Activated T-helper 1 cell treated with anti-CD3 and anti-CD28 coated beads, Interleukin-12 subunit alpha, Interleukin-12 subunit beta, Interleukin-2, Interleukin-4 antibody, amounts not matched to agents 30 ng/mL and 10 ng/mL and 1 ng/mL, durations not matched to agents 14 hours and 24 hours and 36 hours (primary cell): Measurements from ENCODE around the gene BRF1. TPM values are rescaled to one million over a fixed set of nuclear protein-coding genes. Genes with fewer than 3 reads are reported as not detected.

Source experiments
- DNase-seq: peaks from one replicate; pipeline ENCODE4 v3.0.0; 2021; ENCODE audit warnings: low spot score
- H3K27ac Mint-ChIP-seq: one replicate; pipeline ENCODE4 v1.8.0; 2021; ENCODE audit warnings: mild to moderate bottlenecking, mixed read lengths
- H3K27me3 Mint-ChIP-seq: one replicate; pipeline ENCODE4 v1.8.0; 2022; ENCODE audit warnings: mild to moderate bottlenecking, moderate library complexity, mixed read lengths; ENCODE audit not compliant: insufficient read depth
- H3K36me3 Mint-ChIP-seq: one replicate; pipeline ENCODE4 v1.8.0; 2021; ENCODE audit warnings: low read depth, mixed read lengths
- H3K4me1 Mint-ChIP-seq: one replicate; pipeline ENCODE4 v1.8.0; 2021; ENCODE audit warnings: low read depth, mixed read lengths
- H3K4me3 Mint-ChIP-seq: one replicate; pipeline ENCODE4 v1.8.0; 2021; ENCODE audit warnings: mild to moderate bottlenecking, moderate library complexity, mixed read lengths
- H3K9me3 Mint-ChIP-seq: one replicate; pipeline ENCODE4 v1.8.0; 2021; ENCODE audit warnings: mixed read lengths
- intact Hi-C: fragments of 100-400 bp; cut with micrococcal nuclease; formaldehyde crosslinking; loops from one replicate; pipeline ENCODE4 v1.15.1; 2024
- total RNA-seq: library from RNA; stranded (reverse); gene quantifications from 2 replicates; pipeline ENCODE4 v1.2.3, GENCODE V29; 2022

BRF1 gene
- total RNA-seq, 1 donor from 2014 or later, result 46.9 TPM

- Mint-ChIP-seq H3K27ac (no peak overlapping the region), H3K9me3 (no peaks in the 10 kb centered on the region), H3K4me3 (no peak overlapping the region), H3K27me3 (peaks cover 13% of the 10 kb centered on the region), H3K36me3 (no peaks in the 10 kb centered on the region), H3K4me1 (peaks cover 5% of the 10 kb centered on the region)
- intact Hi-C loops, result loop anchor here (5.0 to 10.0 kb wide), 2 partner anchors 108 to 325 kb away; partner anchors contain the start of gene TMEM121
- no peak for DNase-seq
These were observed 100.7 kb downstream of the BRF1 start for GRCh38 chr14:105200074-105200473.

- H3K36me3 Mint-ChIP-seq, result no peaks in the 10 kb centered on the region
- no peak for DNase-seq
- H3K4me3 Mint-ChIP-seq, result no peak overlapping the region
- H3K27ac Mint-ChIP-seq, result no peak overlapping the region
- peaks cover 18% of the 10 kb centered on the region for H3K27me3 Mint-ChIP-seq
- intact Hi-C loops, result no loop called here
- no peaks in the 10 kb centered on the region for H3K9me3 Mint-ChIP-seq
- H3K4me1 Mint-ChIP-seq, result peaks cover 12% of the 10 kb centered on the region
These were observed 101.7 kb downstream of the BRF1 start for GRCh38 chr14:105199093-105199492.

- H3K4me3 Mint-ChIP-seq, result no peak overlapping the region
- H3K4me1 Mint-ChIP-seq, result peaks cover 17% of the 10 kb centered on the region
- DNase-seq, result no peak
- peaks cover 18% of the 10 kb centered on the region for H3K27me3 Mint-ChIP-seq
- H3K36me3 Mint-ChIP-seq, result no peaks in the 10 kb centered on the region
- H3K9me3 Mint-ChIP-seq, result no peaks in the 10 kb centered on the region
- H3K27ac Mint-ChIP-seq, result no peak overlapping the region
- intact Hi-C loops, result no loop called here
These were observed 102.2 kb downstream of the BRF1 start for GRCh38 chr14:105198588-105198987.

- Mint-ChIP-seq H3K4me3 (no peak overlapping the region), H3K4me1 (peaks cover 17% of the 10 kb centered on the region), H3K27ac (no peak overlapping the region), H3K27me3 (peaks cover 18% of the 10 kb centered on the region), H3K9me3 (no peaks in the 10 kb centered on the region), H3K36me3 (no peaks in the 10 kb centered on the region)
- no peak for DNase-seq
- intact Hi-C loops, result no loop called here
These were observed 103.6 kb downstream of the BRF1 start for GRCh38 chr14:105197211-105197641.

GRCh38 chr14:105196265-105196960, 104.4 kb downstream of the BRF1 start:
- intact Hi-C loops, result no loop called here
- Mint-ChIP-seq H3K4me1 (peaks cover 12% of the 10 kb centered on the region), H3K27ac (no peak overlapping the region), H3K36me3 (no peaks in the 10 kb centered on the region), H3K9me3 (no peaks in the 10 kb centered on the region), H3K4me3 (no peak overlapping the region), H3K27me3 (peaks cover 18% of the 10 kb centered on the region)
- DNase-seq, result no peak

GRCh38 chr14:105195522-105196264, 105.1 kb downstream of the BRF1 start:
- DNase-seq, result no peak
- intact Hi-C loops, result no loop called here
- no peaks in the 10 kb centered on the region for H3K9me3 Mint-ChIP-seq
- H3K36me3 Mint-ChIP-seq, result no peaks in the 10 kb centered on the region
- H3K27me3 Mint-ChIP-seq, result peaks cover 19% of the 10 kb centered on the region
- no peak overlapping the region for H3K4me3 Mint-ChIP-seq
- H3K27ac Mint-ChIP-seq, result no peak overlapping the region
- peaks cover 12% of the 10 kb centered on the region for H3K4me1 Mint-ChIP-seq

GRCh38 chr14:105195051-105195450, 105.8 kb downstream of the BRF1 start:
- DNase-seq, result no peak
- intact Hi-C loops, result no loop called here
- Mint-ChIP-seq H3K9me3 (no peaks in the 10 kb centered on the region), H3K4me3 (no peak overlapping the region), H3K36me3 (no peaks in the 10 kb centered on the region), H3K27me3 (peaks cover 19% of the 10 kb centered on the region), H3K4me1 (peaks cover 12% of the 10 kb centered on the region), H3K27ac (no peak overlapping the region)

GRCh38 chr14:105193916-105194782, 106.7 kb downstream of the BRF1 start:
- Mint-ChIP-seq H3K36me3 (no peaks in the 10 kb centered on the region), H3K27ac (peak overlapping the region; percentile 20), H3K4me3 (no peak overlapping the region), H3K4me1 (peaks cover 12% of the 10 kb centered on the region), H3K9me3 (no peaks in the 10 kb centered on the region), H3K27me3 (peaks cover 25% of the 10 kb centered on the region)
- no peak for DNase-seq
- intact Hi-C loops, result loop anchor here (5.0 kb wide), 1 partner anchor 223 kb away; the partner anchor contains the start of gene MTA1

GRCh38 chr14:105192866-105193731, 107.7 kb downstream of the BRF1 start:
- H3K27ac Mint-ChIP-seq, result no peak overlapping the region
- H3K36me3 Mint-ChIP-seq, result peaks cover 1% of the 10 kb centered on the region
- intact Hi-C loops, result loop anchor here (5.0 kb wide), 1 partner anchor 224 kb away; the partner anchor contains the start of gene MTA1
- H3K4me1 Mint-ChIP-seq, result peaks cover 12% of the 10 kb centered on the region
- no peak for DNase-seq
- H3K9me3 Mint-ChIP-seq, result no peaks in the 10 kb centered on the region
- peaks cover 25% of the 10 kb centered on the region for H3K27me3 Mint-ChIP-seq
- H3K4me3 Mint-ChIP-seq, result no peak overlapping the region

- Mint-ChIP-seq H3K27ac (no peak overlapping the region), H3K4me1 (no peaks in the 10 kb centered on the region), H3K4me3 (no peak overlapping the region), H3K36me3 (peaks cover 1% of the 10 kb centered on the region), H3K27me3 (peaks cover 22% of the 10 kb centered on the region), H3K9me3 (no peaks in the 10 kb centered on the region)
- intact Hi-C loops, result loop anchor here (5.0 to 10.0 kb wide), 2 partner anchors 57 to 96 kb away; partner anchors contain the start of gene BTBD6
- no peak for DNase-seq
These were observed 112.8 kb downstream of the BRF1 start for GRCh38 chr14:105187935-105188524.

GRCh38 chr14:105187116-105187515, 113.7 kb downstream of the BRF1 start:
- H3K4me1 Mint-ChIP-seq, result no peaks in the 10 kb centered on the region

More at GRCh38 chr14:105187116-105187515, 113.7 kb downstream of the BRF1 start:
- peaks cover 1% of the 10 kb centered on the region for H3K36me3 Mint-ChIP-seq
- intact Hi-C loops, result loop anchor here (5.0 to 10.0 kb wide), 2 partner anchors 58 to 95 kb away; partner anchors contain the start of gene BTBD6
- H3K27me3 Mint-ChIP-seq, result peaks cover 25% of the 10 kb centered on the region
- DNase-seq, result no peak
- H3K27ac Mint-ChIP-seq, result no peak overlapping the region
- H3K4me3 Mint-ChIP-seq, result no peak overlapping the region
- no peaks in the 10 kb centered on the region for H3K9me3 Mint-ChIP-seq
